HG03045 (cell line): ENCODE measurements around the gene NPAS2.

ENCODE experiments used
- ATAC-seq: cut with Tn5 transposase; IDR thresholded peaks from one replicate; pipeline ENCODE4 v1.9.1; 2021; ENCODE audit warnings: mild to moderate bottlenecking, moderate library complexity; ENCODE audit not compliant: unreplicated experiment

NPAS2 gene

GRCh38 chr2:101004620-101005325 lies 184.8 kb downstream of the NPAS2 start:
- no peak for ATAC-seq

GRCh38 chr2:101006065-101006715 lies 186.3 kb downstream of the NPAS2 start:
- no peak for ATAC-seq

- no peak for ATAC-seq
These were observed 187.7 kb downstream of the NPAS2 start for GRCh38 chr2:101007415-101008345.

- no peak for ATAC-seq
These were observed 191.2 kb downstream of the NPAS2 start for GRCh38 chr2:101011152-101011551.

GRCh38 chr2:101012054-101012705 lies 192.2 kb downstream of the NPAS2 start:
- peak; percentile 83 for ATAC-seq

GRCh38 chr2:101012706-101013181 lies 192.8 kb downstream of the NPAS2 start:
- ATAC-seq: no peak

GRCh38 chr2:101014264-101014857 lies 194.4 kb downstream of the NPAS2 start:
- no peak for ATAC-seq

- ATAC-seq: no peak
These were observed 197.4 kb downstream of the NPAS2 start for GRCh38 chr2:101017371-101017770.

GRCh38 chr2:101018934-101019333 lies 199.0 kb downstream of the NPAS2 start:
- ATAC-seq: no peak

- no peak for ATAC-seq
These were observed 202.3 kb downstream of the NPAS2 start for GRCh38 chr2:101022221-101022620.

GRCh38 chr2:101023327-101024107 lies 203.6 kb downstream of the NPAS2 start:
- no peak for ATAC-seq

GRCh38 chr2:101025561-101025960 lies 205.6 kb downstream of the NPAS2 start:
- ATAC-seq: no peak

GRCh38 chr2:101026253-101026701 lies 206.3 kb downstream of the NPAS2 start:
- ATAC-seq: no peak

- no peak for ATAC-seq
These were observed 207.1 kb downstream of the NPAS2 start for GRCh38 chr2:101026923-101027469.

- ATAC-seq: no peak
These were observed 207.9 kb downstream of the NPAS2 start for GRCh38 chr2:101027852-101028251.

GRCh38 chr2:101030866-101031554 lies 211.1 kb downstream of the NPAS2 start:
- no peak for ATAC-seq

- ATAC-seq: no peak
These were observed 212.3 kb downstream of the NPAS2 start for GRCh38 chr2:101032084-101032776.

GRCh38 chr2:101036562-101036961 lies 216.6 kb downstream of the NPAS2 start:
- ATAC-seq: no peak
